Fibroblast of pulmonary artery (primary cell): ENCODE measurements around the gene SNX14.

Experiments used
- DNase-seq: peaks from one replicate; pipeline ENCODE4 v3.0.0-alpha.2; 2010; ENCODE audit warnings: low read depth
- H3K4me3 ChIP-seq: replicated peaks from 2 replicates; pipeline ENCODE4 v1.5.1; 2011; ENCODE audit warnings: low read depth, mild to moderate bottlenecking, control low read depth, low read length, moderate library complexity
- CTCF ChIP-seq: IDR thresholded peaks from 2 replicates; pipeline ENCODE4 v1.5.1; 2011; ENCODE audit warnings: mild to moderate bottlenecking, control low read depth, low read length, inconsistent platforms; ENCODE audit errors: missing control alignments

Gene SNX14

GRCh38 chr6:85506441-85507093 lies 87.1 kb downstream of the SNX14 start:
- TF ChIP-seq CTCF, result no peak
- DNase-seq, result no peak
- no peak overlapping the region for H3K4me3 ChIP-seq

GRCh38 chr6:85498596-85499258 lies 94.9 kb downstream of the SNX14 start:
- TF ChIP-seq CTCF, result no peak
- peak; percentile 59 for DNase-seq
- H3K4me3 ChIP-seq, result no peak overlapping the region

GRCh38 chr6:85496856-85497255 lies 96.8 kb downstream of the SNX14 start:
- H3K4me3 ChIP-seq, result no peak overlapping the region
- no peak for TF ChIP-seq CTCF
- no peak for DNase-seq

GRCh38 chr6:85496009-85496579 lies 97.6 kb downstream of the SNX14 start:
- no peak overlapping the region for H3K4me3 ChIP-seq
- no peak for DNase-seq
- no peak for TF ChIP-seq CTCF

GRCh38 chr6:85494547-85495536 lies 98.8 kb downstream of the SNX14 start:
- TF ChIP-seq CTCF, result no peak
- no peak overlapping the region for H3K4me3 ChIP-seq
- DNase-seq, result peak; percentile 23

- DNase-seq, result no peak
- H3K4me3 ChIP-seq, result no peak overlapping the region
- TF ChIP-seq CTCF, result no peak
Observed at GRCh38 chr6:85493389-85493788, 100.3 kb downstream of the SNX14 start.
